Measurements from ENCODE around the gene HENMT1. TPM values are rescaled to one million over a fixed set of nuclear protein-coding genes. Genes with fewer than 3 reads are reported as not detected.
"Not testable (repeated sequence)": the region's sequence is repeated elsewhere in the genome, so short reads cannot be mapped to it uniquely, and the experiment has no call there.

HENMT1 gene
- 10 to 100 TPM; 14.3 to 14.5 TPM for total RNA-seq

DNA sequence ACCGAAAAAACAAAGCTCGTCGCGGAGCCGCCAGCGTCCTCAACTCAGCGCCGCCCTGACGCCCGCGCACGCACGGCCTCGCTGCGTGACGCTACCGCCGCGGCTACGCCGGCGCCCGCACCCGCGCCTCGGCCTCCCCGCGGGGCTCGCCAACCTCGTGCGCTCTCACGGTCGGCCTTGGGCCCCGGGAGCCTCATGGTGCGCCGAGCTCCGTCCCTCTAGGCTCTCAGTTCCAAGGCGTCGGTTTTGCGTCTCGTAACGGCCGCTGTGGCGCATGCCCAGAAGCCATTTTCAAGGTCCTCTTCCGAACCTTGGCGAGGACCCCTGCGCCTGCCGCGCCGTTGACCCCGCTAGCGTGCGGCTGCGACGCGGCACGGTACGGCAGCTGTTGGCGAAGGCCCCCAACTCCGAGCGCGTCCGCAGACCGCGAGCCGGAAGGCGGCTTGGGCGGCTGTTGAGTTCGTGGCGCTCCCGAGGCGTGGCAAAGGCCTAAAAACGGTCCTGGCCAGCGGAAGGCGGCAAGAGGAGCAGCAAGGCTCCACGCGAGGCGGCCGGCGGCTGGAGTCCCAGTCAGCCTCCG is at the start of gene HENMT1:
HENMT1 (minus strand) TSS at position 64 of the 580 bp plus-strand sequence. CDS start 1,209 bp downstream, outside the sequence.
- H3K9me3 Mint-ChIP-seq = no peaks in the 10 kb centered on the region
- no peaks in the 10 kb centered on the region for H3K36me3 Mint-ChIP-seq
- DNase-seq (ENCODE audit: low spot score in 2 of 2) (peak; percentile 73 to 83), ATAC-seq (peak; percentile 90 to 92)
- peak within 1 kb of the TSS; percentile 97 to 98 for H3K27ac Mint-ChIP-seq

- peak in 1 of 2 donors; percentile 61 for DNase-seq (ENCODE audit: low spot score in 2 of 2)
- no peak overlapping the region for H3K27ac Mint-ChIP-seq
- no peaks in the 10 kb centered on the region for H3K36me3 Mint-ChIP-seq
- H3K9me3 Mint-ChIP-seq = no peaks in the 10 kb centered on the region
- ATAC-seq = peak; percentile 69 to 77
Measured at GRCh38 chr1:108708691-108709660, 48.1 kb upstream of the HENMT1 start.

DNA sequence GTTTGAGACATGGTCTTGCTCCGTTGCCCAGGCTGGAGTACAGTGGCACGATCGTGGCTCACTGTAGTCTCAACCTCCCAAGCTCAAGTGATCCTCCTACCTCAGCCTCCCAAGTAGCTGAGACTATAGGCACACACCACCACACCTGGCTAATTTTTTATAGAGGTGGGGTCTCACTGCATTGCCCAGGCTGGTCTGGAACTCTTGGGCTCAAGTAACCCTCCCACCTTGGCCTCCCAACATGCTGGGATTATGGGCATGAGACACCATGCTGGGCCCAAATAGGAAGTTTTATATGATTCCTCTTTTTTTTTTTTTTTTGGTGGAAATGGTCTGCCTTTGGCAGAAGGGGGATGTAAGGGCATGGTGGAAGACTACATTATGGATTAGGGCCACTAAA is 45.8 kb upstream of the HENMT1 start:
- Mint-ChIP-seq H3K9me3 (no peaks in the 10 kb centered on the region), H3K36me3 (no peaks in the 10 kb centered on the region), H3K27ac (no peak overlapping the region)
- ATAC-seq (no peak), DNase-seq (ENCODE audit: low spot score in 2 of 2) (no peak)

GRCh38 chr1:108704496-108704895 is 43.6 kb upstream of the HENMT1 start:
- Mint-ChIP-seq H3K9me3 (no peaks in the 10 kb centered on the region), H3K36me3 (peaks cover 4 to 10% of the 10 kb centered on the region in 2 donors), H3K27ac (peak overlapping the region in 1 of 2 donors; percentile 8)
- ATAC-seq (no peak), DNase-seq (ENCODE audit: low spot score in 2 of 2) (no peak)

- DNase-seq (ENCODE audit: low spot score in 2 of 2) (no peak), ATAC-seq (peak; percentile 74 to 82)
- peak overlapping the region in 1 of 2 donors; percentile 66 for H3K27ac Mint-ChIP-seq
- peaks cover 9 to 16% of the 10 kb centered on the region in 2 donors for H3K36me3 Mint-ChIP-seq
- no peaks in the 10 kb centered on the region for H3K9me3 Mint-ChIP-seq
Measured at GRCh38 chr1:108703939-108704338, 43.0 kb upstream of the HENMT1 start.

GRCh38 chr1:108702109-108702508 is 41.2 kb upstream of the HENMT1 start:
- not testable (repeated sequence) for DNase-seq (ENCODE audit: low spot score in 2 of 2); H3K27ac Mint-ChIP-seq; H3K9me3 Mint-ChIP-seq; ATAC-seq
- peaks cover 21 to 34% of the 10 kb centered on the region in 2 donors for H3K36me3 Mint-ChIP-seq

GRCh38 chr1:108701176-108701849 is 40.4 kb upstream of the HENMT1 start:
- no peaks in the 10 kb centered on the region for H3K9me3 Mint-ChIP-seq
- H3K27ac Mint-ChIP-seq = no peak overlapping the region

GRCh38 chr1:108699375-108700332 is 38.8 kb upstream of the HENMT1 start:
- DNase-seq (ENCODE audit: low spot score in 2 of 2) (no peak), ATAC-seq (no peak)
- H3K27ac Mint-ChIP-seq = peak overlapping the region; percentile 3 to 45
- H3K36me3 Mint-ChIP-seq = peaks cover 28 to 50% of the 10 kb centered on the region in 2 donors
- H3K9me3 Mint-ChIP-seq = no peaks in the 10 kb centered on the region

More at GRCh38 chr1:108701176-108701849, 40.4 kb upstream of the HENMT1 start:
- H3K36me3 Mint-ChIP-seq = peaks cover 21 to 41% of the 10 kb centered on the region in 2 donors
- DNase-seq (ENCODE audit: low spot score in 2 of 2) (no peak), ATAC-seq (no peak)

DNA sequence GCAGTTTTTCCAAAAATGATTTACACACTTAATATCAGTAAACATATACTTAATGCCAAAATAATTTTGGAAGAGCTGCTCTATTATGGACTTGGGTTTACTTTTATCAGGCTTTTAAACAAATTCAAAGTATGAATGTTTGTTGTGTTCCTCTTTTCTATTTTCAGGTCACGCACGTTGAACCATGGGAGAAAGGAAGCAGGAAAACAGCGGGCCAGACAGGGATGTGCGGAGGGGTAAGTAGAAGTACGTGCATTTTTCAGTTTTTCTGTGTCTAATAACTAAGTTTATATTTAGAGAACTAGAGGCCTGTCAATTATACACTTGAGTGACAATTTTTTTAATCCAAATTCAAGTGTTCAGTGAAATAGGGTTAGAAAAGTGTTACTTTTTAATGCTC is 34.6 kb upstream of the HENMT1 start:
- ATAC-seq = no peak
- peak overlapping the region; percentile 9 to 55 for H3K27ac Mint-ChIP-seq
- peaks cover 57 to 82% of the 10 kb centered on the region in 2 donors for H3K36me3 Mint-ChIP-seq
- no peaks in the 10 kb centered on the region for H3K9me3 Mint-ChIP-seq
- DNase-seq (ENCODE audit: low spot score in 2 of 2) = no peak

DNA sequence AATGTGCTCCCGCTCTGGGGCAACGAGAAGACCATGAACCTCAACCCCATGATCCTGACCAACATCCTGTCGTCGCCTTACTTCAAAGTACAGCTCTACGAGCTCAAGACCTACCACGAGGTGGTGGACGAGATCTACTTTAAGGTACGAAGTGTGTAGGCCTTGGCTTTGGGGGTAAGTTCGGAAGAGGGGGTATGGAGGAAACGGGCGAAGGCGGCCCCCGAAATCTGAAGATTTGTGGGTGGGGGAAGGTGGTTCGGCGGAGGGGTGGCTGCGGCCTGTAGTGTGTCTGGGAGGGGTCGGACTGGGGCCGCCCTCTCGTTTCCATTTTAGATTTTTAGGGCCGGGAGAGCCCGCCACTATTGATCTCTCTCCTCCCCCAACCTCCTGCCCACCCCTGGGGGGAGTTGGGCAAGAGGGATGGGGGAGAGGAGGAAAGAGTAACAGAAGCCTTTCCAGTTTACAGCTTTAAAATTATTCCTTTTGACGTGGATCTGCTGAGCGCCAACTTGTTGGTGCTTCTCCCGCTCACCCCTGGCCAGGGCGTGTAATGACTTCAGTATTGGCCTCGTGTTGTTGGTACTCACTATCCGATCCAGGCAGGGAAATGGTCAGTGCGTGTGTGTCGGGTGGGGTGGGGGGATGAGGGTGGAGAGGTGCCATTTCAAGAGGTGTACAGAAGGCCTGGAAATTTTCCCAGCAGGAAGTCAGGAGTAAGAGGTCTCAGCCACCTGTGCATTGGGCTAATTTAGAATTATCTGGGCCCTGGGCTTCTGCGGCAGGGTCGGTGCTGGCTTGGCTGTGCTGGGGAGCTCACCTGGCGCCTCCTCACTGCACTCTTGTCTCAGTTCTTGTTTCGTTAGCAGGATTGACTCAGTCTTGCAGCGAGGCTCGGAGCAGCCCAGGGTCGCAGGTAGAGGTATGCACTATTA is 32.1 kb upstream of the HENMT1 start:
- peak; percentile 55 to 66 for DNase-seq (ENCODE audit: low spot score in 2 of 2)
- ATAC-seq = peak; percentile 71 to 75
- peaks cover 41 to 56% of the 10 kb centered on the region in 2 donors for H3K36me3 Mint-ChIP-seq
- H3K27ac Mint-ChIP-seq = peak overlapping the region; percentile 99 to 100
- no peaks in the 10 kb centered on the region for H3K9me3 Mint-ChIP-seq

DNA sequence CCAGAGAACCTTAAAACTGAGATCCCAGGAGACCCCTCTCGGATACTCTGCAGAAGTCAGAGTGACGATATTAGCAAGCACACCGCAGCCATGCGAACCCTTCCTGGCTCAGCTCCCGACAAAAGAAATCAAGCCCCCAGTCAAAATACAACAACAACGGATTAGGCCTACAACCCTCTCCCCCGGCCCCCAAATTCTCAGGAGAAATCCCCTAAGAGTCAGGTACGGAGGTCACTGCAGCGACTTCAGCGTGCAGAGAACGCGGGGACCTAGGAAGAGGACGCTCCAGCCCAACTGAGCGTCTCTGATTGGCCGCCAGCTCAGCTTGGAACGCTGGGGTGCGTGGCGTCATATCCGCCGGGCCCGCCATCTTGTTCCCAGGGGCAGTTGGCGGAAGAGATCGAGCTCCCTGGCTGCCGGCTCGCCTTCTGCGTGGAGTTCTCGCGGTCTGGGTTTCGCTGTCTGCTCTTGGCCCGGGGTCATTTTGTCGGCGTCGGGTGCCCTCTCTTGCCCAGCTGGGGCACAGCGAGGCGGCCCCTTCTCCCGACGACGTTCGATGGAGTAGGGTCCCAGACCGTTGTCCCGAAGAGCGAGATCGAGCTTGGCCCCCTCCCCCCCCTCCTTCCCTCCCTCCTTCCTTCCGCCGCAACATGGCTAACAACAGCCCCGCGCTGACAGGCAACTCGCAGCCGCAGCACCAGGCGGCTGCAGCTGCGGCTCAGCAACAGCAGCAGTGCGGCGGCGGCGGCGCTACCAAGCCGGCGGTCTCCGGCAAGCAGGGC is 31.2 kb upstream of the HENMT1 start, which contains the start of gene PRPF38B:
PRPF38B (plus strand) TSS at position 369 of the 782 bp plus-strand sequence; CDS start at position 651, 282 bp downstream.
- ATAC-seq (peak; percentile 91 to 92), DNase-seq (ENCODE audit: low spot score in 2 of 2) (peak; percentile 88 to 94)
- Mint-ChIP-seq H3K9me3 (no peaks in the 10 kb centered on the region), H3K27ac (peak within 1 kb of the TSS; percentile 99 to 100), H3K36me3 (peaks cover 36 to 48% of the 10 kb centered on the region in 2 donors)

DNA sequence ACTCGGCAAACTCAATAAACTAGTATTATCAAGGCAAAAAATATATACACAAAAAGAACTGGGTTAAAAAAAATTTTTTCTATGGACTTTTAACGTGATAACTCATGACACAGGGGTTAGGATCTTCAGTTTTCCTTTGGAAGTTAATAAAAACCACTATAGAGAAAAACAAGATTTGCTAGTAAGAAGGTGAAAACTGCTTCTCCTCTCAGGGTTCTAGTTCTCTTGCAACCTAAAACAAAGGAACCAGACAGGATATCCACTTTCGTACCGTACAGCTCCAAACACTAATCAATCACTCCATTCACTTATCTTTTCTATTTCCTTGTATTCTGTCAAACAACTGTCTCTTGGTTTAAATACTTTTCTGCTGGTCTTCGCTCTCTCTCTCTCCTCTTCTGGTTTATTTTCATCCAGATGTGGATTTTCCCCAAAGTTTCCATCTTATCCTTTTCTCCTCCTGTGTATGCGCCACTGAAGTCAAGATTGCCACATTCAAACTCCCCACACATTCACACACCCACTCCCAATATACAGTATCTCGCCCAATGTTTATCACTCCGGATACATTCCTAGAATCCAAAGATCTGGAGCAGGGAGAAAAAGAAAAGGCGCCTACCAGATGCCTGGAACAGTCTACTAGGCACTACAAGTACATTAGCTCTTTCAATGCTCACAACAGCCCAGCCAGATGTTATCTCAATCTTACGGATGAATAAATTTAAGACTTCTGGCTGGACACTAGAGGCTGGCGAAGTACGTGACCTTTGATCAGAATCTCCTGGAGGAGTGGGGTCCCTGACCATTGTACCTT is 30.4 kb upstream of the HENMT1 start:
- DNase-seq (ENCODE audit: low spot score in 2 of 2) = no peak
- Mint-ChIP-seq H3K36me3 (peaks cover 36 to 41% of the 10 kb centered on the region in 2 donors), H3K9me3 (no peaks in the 10 kb centered on the region), H3K27ac (peak overlapping the region; percentile 99 to 100)
- peak; percentile 0 for ATAC-seq

GRCh38 chr1:108686614-108687313 is 25.9 kb upstream of the HENMT1 start:
- H3K36me3 Mint-ChIP-seq = peaks cover 5 to 6% of the 10 kb centered on the region in 2 donors
- no peaks in the 10 kb centered on the region for H3K9me3 Mint-ChIP-seq
- ATAC-seq = no peak
- no peak overlapping the region for H3K27ac Mint-ChIP-seq
- no peak for DNase-seq (ENCODE audit: low spot score in 2 of 2)
